GM10266 (cell line): Measurements from ENCODE around the gene KIN.
"Not testable (repeated sequence)": the region's sequence is repeated elsewhere in the genome, so short reads cannot be mapped to it uniquely, and the experiment has no call there.

Source experiments
- DNase-seq: peaks from one replicate; pipeline ENCODE4 v3.0.0; 2012; ENCODE audit errors: extremely low spot score
- CTCF ChIP-seq: IDR thresholded peaks from 2 replicates; pipeline ENCODE4 v1.5.1; 2012; ENCODE audit warnings: mild to moderate bottlenecking, low read depth; ENCODE audit not compliant: control insufficient read depth, insufficient read depth; ENCODE audit errors: missing control alignments

The KIN gene

DNA sequence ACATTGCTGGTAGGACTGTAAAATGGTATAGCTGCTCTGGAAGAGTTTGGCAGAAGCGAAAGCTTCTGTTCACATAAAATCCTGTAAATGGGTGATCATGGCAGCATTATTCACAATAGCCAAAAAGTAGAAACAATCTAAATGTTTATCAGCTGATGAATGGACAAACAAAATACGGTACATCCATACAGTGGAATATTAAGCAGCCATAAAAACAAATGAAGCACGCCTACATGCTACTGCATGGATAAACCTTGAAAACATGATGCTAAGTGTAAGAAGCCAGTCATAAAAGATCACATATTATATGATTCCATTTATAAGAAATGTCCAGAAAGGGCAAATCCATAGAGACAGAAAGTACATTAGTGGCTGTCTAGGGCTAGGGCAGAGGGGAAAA is 32.7 kb downstream of the KIN start:
- DNase-seq: no peak
- no peak for TF ChIP-seq CTCF

DNA sequence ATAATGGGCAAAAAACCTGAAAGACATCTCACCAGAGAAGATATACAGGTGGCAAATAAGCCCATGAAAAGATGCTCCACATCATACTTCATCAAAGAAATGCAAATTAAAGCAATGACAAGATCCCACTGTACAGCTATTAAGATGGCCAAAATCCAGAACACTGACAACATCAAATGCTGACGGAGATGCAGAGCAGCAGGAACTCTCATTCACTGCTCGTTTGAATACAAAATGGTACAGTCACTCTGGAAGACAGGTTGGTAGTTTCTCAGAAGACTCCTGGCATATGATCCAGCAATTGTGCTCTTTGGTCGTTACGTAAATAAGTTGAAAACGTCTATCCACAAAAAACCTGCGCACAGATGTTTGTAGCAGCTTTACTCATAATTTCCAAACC is 35.5 kb downstream of the KIN start:
- no peak for DNase-seq
- TF ChIP-seq CTCF: no peak

- no peak for DNase-seq
- TF ChIP-seq CTCF: no peak
Measured at GRCh38 chr10:7750222-7750621, 37.6 kb downstream of the KIN start.

DNA sequence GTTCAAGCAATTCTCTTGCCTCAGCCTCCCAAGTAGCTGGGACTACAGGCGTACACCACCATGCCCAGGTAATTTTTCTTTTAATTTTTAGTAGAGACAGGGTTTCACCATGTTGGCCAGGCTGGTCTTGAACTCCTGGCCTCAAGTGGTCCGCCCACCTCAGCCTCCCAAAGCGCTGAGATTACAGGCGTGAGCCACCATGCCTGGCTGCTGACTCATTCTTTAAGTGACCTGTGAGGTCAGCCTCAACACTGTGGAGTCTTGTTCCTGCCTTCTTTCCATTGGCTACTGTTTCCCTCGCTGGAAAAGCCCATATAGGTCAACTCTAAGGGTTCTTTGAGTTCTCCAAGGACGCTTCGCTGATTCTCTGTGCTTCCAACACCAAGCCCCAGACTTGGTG is 39.2 kb downstream of the KIN start:
- not testable (repeated sequence) for DNase-seq

GRCh38 chr10:7744307-7744706 is 43.5 kb downstream of the KIN start:
- TF ChIP-seq CTCF: no peak
- no peak for DNase-seq

DNA sequence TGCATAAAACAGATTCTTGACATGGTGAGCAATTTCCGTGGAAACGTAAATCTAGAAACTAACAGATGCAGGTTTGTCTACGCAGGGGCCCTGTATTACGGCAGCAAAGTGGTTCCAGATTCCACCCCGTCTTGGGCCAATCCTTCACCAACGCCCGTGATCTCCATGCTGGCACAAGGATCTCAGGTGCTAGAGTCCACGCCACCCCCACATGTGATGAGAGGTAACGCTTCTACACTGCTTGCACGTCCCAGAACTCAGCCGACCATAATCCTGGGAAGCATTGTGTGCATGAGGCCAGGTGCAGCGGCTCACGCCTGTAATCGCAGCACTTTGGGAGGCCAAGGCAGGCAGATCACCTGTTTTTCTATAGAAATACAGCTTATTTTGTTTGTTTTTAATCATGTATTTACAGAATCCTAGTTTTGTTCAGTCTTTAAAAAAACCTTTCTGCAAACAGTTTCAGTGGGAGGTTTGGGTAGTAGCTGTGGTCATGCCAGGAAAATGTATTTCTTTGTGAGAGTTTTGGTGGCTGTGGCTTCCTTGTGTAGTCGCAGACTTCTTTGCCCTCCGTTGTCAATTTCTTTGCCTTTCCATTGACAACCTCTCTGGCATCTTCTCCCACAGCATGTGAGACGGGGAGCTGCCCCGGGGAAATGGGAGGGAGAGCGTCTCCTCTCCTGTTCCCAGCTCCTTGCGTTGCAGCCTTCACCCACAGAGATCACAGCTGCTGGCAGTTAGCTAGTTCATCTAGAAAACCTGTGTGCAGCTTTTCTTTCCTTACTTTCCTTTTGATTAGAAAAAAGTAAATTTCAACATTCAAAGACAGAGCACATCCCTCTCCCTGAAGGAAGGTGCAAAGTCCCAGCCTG is 49.0 kb downstream of the KIN start:
- no peak for TF ChIP-seq CTCF
- DNase-seq: no peak

DNA sequence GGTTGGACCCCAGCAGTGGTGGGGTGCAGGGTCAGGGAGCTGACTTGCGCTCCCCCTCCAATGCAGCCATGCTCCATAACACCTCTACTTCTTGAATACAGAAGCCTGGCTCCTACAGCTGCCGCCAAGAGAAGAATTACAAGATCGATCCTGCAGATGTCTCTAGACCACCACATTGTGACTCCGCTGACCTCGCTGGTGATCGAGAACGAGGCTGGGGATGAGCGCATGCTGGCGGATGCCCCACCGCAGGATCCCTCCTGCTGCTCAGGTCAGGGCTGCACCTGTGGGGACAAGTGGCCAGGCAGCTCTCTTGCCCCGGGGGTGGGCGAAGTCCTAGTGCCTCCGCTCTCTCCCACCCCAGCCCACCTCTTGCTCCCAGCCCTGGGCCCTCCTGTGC is 53.0 kb downstream of the KIN start:
- DNase-seq: no peak
- no peak for TF ChIP-seq CTCF

- DNase-seq: no peak
- TF ChIP-seq CTCF: no peak
Measured at GRCh38 chr10:7722927-7723529, 64.8 kb downstream of the KIN start.
